NOMO-1 treated with DMSO at 0.1 percent for 48 hours (cell line): ENCODE results near the gene CTNNA1.
"Not testable (repeated sequence)": the region's sequence is repeated elsewhere in the genome, so short reads cannot be mapped to it uniquely, and the experiment has no call there.

Source experiments
- DNase-seq: peaks from one replicate; lab custom pipeline; 2025; ENCODE audit not compliant: unreplicated experiment; lab: John Stamatoyannopoulos, UW

Gene CTNNA1, protein sequence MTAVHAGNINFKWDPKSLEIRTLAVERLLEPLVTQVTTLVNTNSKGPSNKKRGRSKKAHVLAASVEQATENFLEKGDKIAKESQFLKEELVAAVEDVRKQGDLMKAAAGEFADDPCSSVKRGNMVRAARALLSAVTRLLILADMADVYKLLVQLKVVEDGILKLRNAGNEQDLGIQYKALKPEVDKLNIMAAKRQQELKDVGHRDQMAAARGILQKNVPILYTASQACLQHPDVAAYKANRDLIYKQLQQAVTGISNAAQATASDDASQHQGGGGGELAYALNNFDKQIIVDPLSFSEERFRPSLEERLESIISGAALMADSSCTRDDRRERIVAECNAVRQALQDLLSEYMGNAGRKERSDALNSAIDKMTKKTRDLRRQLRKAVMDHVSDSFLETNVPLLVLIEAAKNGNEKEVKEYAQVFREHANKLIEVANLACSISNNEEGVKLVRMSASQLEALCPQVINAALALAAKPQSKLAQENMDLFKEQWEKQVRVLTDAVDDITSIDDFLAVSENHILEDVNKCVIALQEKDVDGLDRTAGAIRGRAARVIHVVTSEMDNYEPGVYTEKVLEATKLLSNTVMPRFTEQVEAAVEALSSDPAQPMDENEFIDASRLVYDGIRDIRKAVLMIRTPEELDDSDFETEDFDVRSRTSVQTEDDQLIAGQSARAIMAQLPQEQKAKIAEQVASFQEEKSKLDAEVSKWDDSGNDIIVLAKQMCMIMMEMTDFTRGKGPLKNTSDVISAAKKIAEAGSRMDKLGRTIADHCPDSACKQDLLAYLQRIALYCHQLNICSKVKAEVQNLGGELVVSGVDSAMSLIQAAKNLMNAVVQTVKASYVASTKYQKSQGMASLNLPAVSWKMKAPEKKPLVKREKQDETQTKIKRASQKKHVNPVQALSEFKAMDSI

GRCh38 chr5:138752951-138753793 lies at the start of gene CTNNA1:
CTNNA1 (plus strand) TSS chr5:138753425; CDS start chr5:138781925, 28,500 bp downstream.
- peak; percentile 23 for DNase-seq

DNA sequence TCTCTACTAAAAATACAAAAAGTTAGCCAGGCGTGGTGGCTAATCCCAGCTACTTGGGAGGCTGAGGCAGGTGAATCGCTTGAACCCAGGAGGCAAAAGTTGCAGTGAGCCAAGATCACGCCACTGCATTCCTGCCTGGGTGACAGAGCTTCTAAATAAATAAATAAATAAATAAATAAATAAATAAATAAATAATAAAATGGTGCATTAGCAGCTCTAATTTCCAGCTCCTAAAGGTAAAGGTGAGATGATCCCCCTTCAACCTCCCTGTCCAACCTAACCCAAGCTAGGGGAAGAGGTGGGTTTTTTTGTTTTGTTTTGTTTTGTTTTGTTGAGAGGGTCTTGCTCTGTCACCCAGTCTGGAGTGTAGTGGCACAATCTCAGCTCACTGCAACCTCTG lies 49.4 kb upstream of the CTNNA1 start:
- DNase-seq: not testable (repeated sequence)

DNA sequence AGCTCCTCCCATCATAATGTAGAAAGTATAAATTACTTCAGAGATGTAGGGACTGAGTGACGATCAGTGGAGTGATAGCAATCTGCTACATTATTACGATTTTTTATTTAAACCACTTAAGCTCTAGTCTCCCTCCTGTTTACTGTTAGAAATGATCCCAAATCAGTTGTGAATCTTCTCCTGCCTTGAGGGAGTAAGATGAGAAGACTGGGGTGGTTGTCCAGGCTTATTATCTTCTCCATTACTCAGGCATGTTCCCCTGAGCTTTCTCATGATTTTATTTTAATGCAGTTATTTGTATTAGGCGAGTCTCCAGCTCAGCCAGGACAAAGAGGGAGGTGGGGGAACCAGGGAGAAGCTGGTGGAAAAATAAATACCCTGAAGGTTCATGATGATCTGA lies 48.2 kb upstream of the CTNNA1 start:
- DNase-seq: no peak

DNA sequence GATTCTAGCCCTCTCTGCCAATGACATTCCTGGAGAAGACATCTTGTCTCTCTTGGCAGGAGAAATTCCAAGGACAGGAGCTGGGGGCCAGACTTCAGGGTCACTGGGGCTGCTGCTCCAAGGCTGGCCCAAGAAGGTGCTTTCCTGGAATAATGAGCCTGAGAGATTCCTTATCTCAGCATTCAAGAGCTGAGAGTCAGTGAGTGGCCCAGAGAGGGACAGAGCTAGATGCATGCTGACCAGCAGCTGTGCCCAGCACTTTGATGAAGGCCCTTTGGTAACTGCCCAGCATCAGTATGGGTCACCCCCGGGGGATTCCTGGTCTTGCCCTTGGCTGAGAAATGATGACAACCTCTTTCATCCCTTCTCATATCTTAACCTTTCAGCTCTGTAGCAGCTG lies 47.7 kb upstream of the CTNNA1 start:
- no peak for DNase-seq

DNA sequence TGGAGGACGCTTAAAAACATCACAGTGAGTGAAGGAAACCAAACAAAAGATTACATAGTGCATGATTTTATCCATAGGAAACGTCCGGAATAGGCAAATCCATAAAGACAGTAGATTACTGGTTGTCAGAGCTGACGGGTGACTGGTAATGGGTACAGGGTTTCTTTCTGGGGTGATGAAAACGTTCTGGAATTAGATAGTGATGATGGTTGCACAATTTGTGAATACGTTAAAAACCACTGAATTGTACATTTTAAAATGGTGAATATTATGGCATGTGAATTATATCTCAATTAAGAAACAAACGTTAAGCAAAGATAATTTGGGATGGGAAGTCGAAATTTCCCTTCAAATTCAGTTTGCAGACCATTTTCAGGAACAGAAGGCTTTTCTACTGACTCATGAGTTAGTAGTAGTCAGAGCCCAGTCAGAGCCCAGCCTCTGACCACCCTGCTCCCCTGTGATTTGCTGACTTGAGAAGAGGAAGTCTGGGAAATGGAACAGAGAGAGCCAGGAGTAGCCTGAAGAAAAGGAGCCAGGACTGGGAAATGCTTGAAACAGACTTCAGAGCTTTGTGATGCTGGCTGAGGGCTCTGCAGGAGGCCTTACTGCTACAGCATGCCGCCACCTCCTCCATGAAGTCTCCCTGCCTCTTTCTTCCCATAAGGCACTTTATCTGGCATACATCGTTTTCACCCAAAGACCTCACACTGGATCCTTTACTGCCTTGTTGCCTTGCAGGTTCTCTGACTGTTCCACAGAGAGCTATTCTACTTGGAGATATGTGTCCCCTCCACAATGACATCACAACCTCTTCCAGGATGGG lies 46.4 kb upstream of the CTNNA1 start:
- DNase-seq: peak; percentile 27

DNA sequence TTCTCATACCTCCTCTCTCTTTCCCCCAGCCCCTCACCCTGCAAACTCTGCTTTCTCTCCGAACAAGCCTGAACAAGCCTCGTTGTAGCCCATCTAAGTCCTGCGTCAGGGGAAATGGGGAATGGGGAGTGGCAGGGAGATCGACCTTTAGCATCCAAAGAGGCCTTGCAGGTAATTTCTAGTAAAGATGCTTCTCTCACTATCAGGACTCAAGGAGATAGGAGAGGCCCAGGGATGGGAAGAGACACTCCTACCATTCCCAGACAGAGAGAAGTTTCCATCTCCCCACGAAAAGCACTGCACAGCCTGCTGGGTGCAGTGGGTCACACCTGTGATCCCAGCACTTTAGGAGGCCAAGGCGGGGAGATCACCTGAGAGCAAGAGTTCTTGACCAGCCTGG lies 44.4 kb upstream of the CTNNA1 start:
- no peak for DNase-seq

DNA sequence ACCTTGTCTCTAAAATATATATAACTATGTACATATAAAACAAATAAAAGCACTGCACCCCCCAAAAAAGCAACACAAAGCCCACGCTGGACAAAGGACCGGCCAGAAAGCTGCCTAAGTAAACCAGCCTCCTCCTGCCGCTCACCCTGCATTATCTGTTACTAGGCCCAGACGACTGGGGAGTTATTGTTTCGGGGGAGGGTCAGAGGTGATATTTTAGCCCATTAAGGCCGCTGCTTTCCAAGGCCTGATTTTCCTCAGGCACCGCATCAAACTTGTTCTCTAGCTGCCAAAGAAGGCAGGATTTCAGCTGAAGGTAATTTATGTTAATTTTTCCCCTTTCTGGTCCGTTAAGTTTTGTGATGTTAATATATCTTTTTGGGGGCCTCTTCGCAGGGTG lies 44.0 kb upstream of the CTNNA1 start:
- no peak for DNase-seq

- no peak for DNase-seq
Observed at GRCh38 chr5:138711087-138711486, 42.1 kb upstream of the CTNNA1 start.

- DNase-seq: no peak
Observed at GRCh38 chr5:138711811-138712210, 41.4 kb upstream of the CTNNA1 start.

GRCh38 chr5:138712324-138712723 lies 40.9 kb upstream of the CTNNA1 start:
- DNase-seq: no peak

DNA sequence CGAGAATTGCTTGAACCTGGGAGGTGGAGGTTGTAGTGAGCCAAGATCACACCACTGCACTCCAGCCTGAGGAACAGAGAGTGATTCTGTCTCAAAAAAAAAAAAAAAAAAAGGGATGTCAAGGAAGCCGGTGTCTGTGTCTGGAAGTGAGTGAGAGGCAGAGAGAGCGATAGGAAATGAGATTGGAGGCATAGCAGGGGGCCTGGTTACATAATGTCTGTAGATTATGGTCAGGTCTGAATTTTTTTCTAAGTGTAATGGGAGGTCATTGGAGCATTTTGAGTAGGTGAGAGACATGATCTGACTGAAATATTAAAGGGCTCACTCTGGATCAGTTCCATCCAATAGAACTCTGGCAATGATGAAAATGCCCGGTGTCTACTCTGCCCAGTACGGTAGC lies 40.4 kb upstream of the CTNNA1 start:
- DNase-seq: no peak

GRCh38 chr5:138713247-138713646 lies 40.0 kb upstream of the CTNNA1 start:
- DNase-seq: no peak

GRCh38 chr5:138714694-138715093 lies 38.5 kb upstream of the CTNNA1 start:
- no peak for DNase-seq

DNA sequence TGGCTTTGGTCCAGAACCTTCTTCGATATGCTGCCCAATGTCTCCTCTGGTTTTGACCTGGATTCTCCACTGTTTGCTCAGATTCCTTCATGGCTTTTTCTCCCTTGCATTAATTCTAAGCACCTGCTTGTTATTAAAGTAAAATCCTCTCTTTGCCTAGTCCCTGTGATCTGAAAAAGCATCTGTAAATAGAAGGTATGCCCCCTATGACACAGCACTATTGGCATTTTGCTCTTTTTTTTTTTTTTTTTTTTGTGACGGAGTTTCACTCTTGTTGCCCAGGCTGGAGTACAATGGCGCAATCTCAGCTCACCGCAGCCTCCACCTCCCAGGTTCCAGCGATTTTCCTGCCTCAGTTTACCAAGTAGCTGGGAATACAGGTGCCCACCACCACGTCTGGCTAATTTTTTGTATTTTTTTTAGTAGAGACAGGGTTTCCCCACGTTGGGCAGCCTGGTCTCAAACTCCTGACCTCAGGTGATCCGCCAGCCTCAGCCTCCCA lies 37.2 kb upstream of the CTNNA1 start:
- DNase-seq: not testable (repeated sequence)

- no peak for DNase-seq
Observed at GRCh38 chr5:138716456-138716924, 36.7 kb upstream of the CTNNA1 start.

GRCh38 chr5:138717399-138717798 lies 35.8 kb upstream of the CTNNA1 start:
- DNase-seq: no peak

- DNase-seq: no peak
Observed at GRCh38 chr5:138719811-138720210, 33.4 kb upstream of the CTNNA1 start.

DNA sequence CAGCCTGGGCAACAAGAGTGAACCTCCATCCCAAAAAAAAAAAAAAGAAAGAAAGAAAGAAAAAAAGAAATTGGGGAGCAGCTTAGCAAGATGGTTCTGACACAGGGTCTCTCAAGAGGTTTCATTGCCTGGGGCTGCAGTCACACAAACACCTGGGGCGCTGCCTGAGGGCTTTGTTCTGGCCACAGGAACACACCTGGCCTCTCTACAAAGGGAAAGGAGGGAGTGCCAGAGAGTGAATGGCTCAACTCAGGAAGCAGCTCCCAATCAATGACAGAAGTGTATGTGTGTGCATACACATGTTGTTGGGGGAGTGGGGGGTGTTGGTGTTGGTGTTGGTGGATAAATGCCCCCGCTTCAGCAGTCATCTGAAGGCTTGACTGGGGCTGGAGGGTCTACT lies 32.4 kb upstream of the CTNNA1 start:
- no peak for DNase-seq

DNA sequence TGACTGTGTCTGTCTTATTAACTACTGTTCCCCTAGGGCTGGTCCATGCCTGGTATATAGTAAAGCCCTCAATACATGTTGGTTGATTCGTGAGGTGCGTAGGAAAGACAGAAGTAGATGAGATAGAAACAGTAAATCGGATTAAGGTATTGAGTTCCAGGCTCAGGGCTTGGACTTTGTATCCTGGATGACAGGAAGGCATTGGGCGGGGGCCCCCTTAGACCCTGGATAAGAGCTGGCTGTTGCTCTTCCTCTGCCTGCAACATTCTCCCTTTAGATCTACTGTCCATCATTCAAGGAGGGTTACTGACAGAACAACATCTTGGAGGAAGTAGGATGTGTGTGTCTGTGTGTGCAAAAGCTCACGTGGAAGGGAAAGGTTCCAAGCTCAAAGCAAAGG lies 31.2 kb upstream of the CTNNA1 start:
- no peak for DNase-seq
